ENCODE data around the gene FRMD5.

- TF ChIP-seq EZH2 (IDR thresholded peaks at IDR 0.05; ENCODE audit: low read depth, unreplicated experiment) (no peak), CTCF (conservative IDR thresholded peaks at IDR 0.05; ENCODE audit: low read depth in 2 of 2) (peak; percentile 85 to 96), POLR2AphosphoS5 (IDR thresholded peaks at IDR 0.05; ENCODE audit: low read depth) (no peak), EZH2phosphoT487 (IDR thresholded peaks at IDR 0.05; ENCODE audit: unreplicated experiment) (no peak), CREB1 (CRISPR knock-in tag; IDR thresholded peaks at IDR 0.05; ENCODE audit: low read depth) (no peak), REST (IDR thresholded peaks at IDR 0.05; ENCODE audit: unreplicated experiment) (no peak)
These were observed 313.1 kb downstream of the FRMD5 start for GRCh38 chr15:43881944-43882343.

Measured in GM23338 (cell line).